ENCODE results near the gene ZNF726.
"Not testable (repeated sequence)": the region's sequence is repeated elsewhere in the genome, so short reads cannot be mapped to it uniquely, and the experiment has no call there.

The ZNF726 gene
- long read RNA-seq, donor 1, partial matches to known transcripts = 0 of 5 reads
- long read RNA-seq, donor 1, other reads (novel, unspliced or antisense) = 0 of 5 reads
- long read RNA-seq, donor 2, partial matches to known transcripts = 0 of 4 reads
- long read RNA-seq, donor 2, other reads (novel, unspliced or antisense) = 0 of 4 reads
- long read RNA-seq, donor 3, partial matches to known transcripts = 0 of 2 reads
- long read RNA-seq, donor 3, other reads (novel, unspliced or antisense) = 0 of 2 reads
- long read RNA-seq, donor 4, partial matches to known transcripts = 8 of 14 reads
- long read RNA-seq, donor 4, other reads (novel, unspliced or antisense) = 0 of 14 reads
- long read RNA-seq, donor 5 = 0 reads
- long read RNA-seq, donor 6, partial matches to known transcripts = 0 of 3 reads
- long read RNA-seq, donor 6, other reads (novel, unspliced or antisense) = 0 of 3 reads
- long read RNA-seq, donor 7 = 0 reads
- long read RNA-seq, donor 8, transcript ZNF726-204 (3 exons, 1,798 nt) = major isoform, 6 of 6 reads
- long read RNA-seq, donor 8, partial matches to known transcripts = 0 of 6 reads
- long read RNA-seq, donor 8, other reads (novel, unspliced or antisense) = 0 of 6 reads

DNA sequence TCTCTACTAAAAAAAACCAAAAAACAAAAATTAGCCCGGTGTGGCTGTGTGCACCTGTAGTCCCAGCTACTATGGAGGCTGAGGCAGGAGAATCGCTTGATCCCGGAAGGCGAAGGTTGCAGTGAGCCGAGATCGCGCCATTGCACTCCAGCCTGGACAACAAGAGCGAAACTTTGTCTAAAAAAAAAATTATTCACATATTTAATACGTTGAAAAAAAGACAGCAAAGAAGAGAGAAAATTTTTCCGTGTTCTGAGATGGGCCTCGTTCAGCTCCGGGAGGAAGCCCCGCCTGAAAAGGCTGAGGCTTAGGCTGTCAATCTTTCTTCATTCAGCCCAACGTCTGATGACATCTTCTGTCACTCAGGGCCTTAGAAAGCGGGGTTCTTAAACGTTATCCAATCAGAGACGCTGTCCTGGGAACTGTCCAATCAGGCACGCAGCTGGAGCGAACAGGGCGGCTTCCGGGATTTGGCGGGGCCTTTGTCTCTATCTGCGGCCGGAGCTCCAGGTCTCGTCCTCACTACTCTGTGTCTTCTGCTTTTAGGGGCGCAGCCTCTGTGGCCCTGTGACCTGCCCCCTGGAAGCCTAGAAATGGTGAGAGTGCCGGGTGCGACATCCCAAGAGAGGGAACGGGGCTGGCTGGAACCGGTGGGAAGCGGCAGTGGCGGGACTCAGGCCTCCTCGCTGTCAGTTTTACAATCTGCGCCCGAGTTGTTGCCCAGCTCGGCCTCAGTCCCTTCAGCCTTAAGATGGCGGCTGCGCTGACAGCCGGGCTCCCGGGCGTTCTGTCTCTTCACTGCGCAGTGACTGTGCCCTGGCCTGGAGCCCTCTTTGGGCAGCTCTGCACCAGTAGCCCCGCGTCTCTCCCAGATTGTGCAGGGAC is at the start of gene ZNF726:
Gene ZNF726, plus strand, starts transcription at position 485 of the 885 bp plus-strand sequence. Its CDS starts 109 bp downstream, at position 594.
- DNase-seq = peak; percentile 95

DNA sequence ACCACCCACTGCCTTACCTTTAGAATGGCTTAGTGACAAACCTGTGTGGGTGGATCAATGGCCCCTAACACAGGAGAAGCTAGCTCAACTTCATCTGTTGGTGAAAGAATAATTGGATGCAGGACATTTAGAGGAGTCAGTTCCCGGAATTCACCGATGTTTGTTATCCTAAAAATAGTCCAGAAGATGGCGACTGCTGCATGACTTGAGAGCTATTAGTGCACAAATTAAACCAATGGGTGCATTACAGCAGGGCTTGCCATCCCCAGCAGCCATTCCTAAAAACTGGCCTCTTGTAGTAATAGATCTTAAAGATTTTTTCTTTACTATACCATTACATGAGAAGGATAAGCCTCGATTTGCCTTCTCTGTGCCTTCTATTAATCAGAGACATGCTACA is 46.8 kb upstream of the ZNF726 start:
- no peak for DNase-seq

DNA sequence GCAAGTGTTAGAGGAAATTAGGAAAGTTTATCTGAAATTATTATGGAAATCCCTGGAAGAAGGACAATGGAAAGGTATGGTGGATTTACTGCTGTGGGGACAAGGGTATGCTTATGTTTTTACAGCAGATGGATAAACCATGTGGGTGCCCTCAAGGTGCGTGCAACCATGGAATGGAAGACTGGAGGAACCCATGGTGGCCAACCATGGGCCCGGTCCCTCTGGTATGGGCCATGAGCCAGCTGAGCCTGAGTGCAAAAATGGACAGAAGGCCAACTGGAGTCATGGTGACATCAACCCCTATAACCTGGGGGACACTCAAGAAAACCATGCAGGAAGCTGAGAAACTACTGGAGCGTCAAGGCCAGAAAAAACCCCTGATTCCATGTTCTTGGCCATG is 46.1 kb upstream of the ZNF726 start:
- no peak for DNase-seq

GRCh38 chr19:23872282-23872919 is 42.3 kb upstream of the ZNF726 start:
- no peak for DNase-seq

DNA sequence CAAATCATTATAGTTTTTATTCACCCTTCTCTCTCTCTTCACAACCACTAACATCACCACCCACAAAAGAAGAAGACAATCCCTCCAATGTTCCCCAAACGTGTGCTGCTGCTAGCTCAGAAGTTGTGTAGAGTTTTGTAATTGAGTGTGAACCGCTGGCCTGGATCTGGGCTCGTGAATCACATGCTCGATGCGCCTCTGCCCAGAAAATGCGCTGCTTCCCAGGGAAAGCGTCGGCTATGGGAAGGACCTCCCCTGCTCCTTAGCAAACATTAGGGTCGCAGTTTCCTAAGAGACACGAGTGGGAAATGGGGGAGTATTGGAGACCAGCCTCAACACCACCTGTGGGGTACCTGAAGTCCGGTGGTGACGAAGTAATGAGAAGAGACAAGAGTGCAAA is 38.4 kb upstream of the ZNF726 start:
- no peak for DNase-seq

- DNase-seq = peak; percentile 1
Measured at GRCh38 chr19:23876756-23877155, 37.9 kb upstream of the ZNF726 start.

DNA sequence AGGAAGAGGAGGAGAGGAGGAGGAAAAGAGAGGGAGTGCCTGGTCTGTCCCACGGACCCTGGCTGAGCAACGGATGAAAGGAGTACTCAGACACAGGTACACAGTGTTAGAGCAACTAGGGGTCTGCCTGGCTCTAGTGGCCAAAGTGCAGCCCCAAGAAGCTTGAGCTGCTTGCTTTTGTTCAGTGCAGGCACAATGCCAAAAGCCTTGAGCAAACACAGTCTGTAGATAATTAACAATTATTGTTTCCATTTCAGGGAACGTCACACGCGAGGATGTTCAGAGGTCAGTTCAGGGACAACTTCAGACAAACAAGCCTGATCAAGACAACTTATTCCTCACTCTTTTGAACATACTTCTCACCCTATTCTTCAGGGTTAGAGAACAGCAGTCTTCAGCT is 32.2 kb upstream of the ZNF726 start:
- no peak for DNase-seq

DNA sequence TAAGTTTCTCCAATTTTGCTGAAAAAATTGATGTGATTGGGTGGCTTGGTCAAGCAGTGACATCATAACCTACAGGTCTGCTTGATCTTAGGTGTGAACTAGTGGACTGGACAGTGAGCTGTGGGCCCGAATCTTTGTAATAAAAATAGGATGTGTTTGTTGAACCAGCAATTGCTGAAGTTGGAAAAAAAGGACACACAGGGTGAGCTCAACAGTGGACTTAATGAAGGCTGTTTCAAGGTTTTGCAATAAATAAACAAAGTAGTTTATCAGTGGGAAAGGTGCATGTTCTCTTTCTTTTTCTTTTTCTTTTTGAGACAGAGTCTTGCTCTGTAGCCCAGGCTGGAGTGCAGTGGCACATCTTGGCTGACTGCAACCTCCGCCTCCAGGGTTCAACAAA is 30.3 kb upstream of the ZNF726 start:
- DNase-seq = no peak

- DNase-seq = no peak
Measured at GRCh38 chr19:23887642-23888041, 27.0 kb upstream of the ZNF726 start.

DNA sequence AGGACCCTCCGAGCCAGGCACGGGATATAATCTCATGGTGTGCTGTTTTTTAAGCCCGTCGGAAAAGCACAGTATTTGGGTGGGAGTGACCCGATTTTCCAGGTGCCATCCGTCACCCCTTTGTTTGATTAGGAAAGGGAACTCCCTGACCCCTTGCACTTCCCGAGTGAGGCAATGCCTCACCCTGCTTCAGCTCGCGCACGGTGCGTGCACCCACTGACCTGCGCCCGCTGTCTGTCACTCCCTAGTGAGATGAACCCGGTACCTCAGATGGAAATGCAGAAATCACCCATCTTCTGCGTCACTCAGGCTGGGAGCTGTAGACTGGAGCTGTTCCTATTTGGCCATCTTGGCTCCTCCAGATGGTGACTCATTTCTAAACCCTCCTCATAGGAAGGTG is 18.6 kb upstream of the ZNF726 start:
- not testable (repeated sequence) for DNase-seq

GRCh38 chr19:23896912-23897311 is 17.8 kb upstream of the ZNF726 start:
- no peak for DNase-seq

GRCh38 chr19:23901360-23901759 is 13.3 kb upstream of the ZNF726 start:
- DNase-seq = no peak

DNA sequence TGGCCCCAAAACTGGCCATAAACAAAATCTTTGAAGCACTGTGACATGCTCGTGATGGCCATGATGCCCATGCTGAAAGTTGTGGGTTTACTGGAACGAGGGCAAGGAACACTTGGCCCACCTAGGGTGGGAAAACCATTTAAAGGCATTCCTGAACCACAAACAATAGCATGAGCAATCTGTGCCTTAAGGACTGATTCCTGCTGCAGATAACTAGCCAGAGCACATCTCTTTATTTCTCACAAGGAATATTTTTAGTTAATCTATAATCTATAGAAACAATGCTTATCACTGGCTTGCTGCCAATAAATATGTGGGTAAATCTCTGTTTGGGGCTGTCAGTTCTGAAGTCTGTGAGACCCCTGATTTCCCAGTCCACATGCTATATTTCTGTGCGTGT is 10.3 kb upstream of the ZNF726 start:
- DNase-seq = no peak

DNA sequence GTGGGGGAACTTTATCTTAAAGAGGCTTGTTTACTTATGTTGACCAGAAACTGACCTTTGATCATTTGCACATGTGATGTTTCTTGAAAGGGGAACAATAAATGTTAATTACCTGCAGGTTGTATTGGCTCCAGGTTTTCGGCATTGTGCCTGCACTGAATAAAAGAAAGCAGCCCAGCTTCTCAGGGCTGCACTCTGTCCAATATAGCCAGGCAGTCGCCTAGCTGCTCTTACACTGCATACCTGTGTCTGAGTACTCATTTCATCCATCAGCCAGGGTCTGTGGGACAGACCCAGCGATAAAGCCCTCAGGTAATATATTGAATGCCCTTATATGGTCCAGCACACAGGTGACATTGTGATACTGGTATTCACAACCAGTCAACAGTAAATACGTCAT is 8.9 kb upstream of the ZNF726 start:
- no peak for DNase-seq

DNA sequence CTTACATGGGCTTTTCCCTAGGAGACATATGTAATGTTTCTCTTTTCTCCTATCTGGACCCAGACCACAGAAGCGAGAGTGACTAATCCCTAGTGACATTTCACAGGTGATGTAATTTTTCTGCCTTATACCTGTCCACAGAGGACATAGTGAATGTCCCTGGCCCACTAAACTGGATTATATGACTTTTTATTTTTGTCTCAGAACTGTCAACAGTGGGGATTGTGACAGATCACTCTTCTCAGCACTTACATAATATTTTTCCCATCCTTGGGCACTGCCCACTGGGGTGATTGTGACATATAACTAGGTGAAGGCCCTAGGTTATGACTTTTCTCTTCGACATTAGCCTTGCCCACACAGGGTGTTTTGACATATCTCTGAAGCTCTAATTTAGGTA is 7.9 kb upstream of the ZNF726 start:
- DNase-seq = no peak

DNA sequence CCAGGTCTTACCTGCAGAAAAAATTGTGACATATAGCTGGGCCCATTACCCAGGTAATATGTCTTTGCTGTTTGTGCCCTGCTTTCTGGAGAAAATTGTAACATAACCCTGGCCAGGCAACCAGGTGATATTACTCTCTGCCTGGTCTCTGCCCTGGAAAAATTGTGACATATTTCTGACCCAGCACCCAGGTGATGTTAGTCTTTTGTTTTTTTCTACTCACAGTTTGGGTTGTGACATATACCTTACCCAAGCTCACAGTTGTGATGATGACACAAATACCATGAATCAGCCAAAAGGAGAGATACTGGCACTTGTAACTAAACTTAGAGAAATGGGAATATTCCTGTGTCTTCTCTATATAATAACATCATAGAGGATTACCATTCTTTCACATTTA is 6.5 kb upstream of the ZNF726 start:
- DNase-seq = no peak

GRCh38 chr19:23909222-23909621 is 5.5 kb upstream of the ZNF726 start:
- DNase-seq = no peak

GRCh38 chr19:23913931-23914330 is 755 bp upstream of the ZNF726 start:
- no peak for DNase-seq

GRCh38 chr19:23916991-23917390 is 2.3 kb downstream of the ZNF726 start:
- DNase-seq = peak; percentile 5

- peak; percentile 9 for DNase-seq
Measured at GRCh38 chr19:23917856-23918255, 3.2 kb downstream of the ZNF726 start.

GRCh38 chr19:23925285-23925684 is 10.6 kb downstream of the ZNF726 start:
- no peak for DNase-seq

DNA sequence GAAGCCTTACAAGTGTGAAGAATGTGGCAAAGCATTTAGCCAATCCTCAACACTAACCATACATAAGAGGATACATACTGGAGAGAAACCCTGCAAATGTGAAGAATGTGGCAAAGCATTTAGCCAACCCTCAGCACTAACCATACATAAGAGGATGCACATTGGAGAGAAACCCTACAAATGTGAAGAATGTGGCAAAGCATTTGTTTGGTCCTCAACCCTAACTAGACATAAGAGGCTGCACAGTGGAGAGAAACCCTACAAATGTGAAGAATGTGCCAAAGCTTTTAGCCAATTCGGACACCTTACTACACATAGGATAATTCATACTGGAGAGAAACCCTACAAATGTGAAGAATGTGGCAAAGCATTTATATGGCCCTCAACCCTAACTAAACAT is 18.2 kb downstream of the ZNF726 start:
- DNase-seq = no peak

DNA sequence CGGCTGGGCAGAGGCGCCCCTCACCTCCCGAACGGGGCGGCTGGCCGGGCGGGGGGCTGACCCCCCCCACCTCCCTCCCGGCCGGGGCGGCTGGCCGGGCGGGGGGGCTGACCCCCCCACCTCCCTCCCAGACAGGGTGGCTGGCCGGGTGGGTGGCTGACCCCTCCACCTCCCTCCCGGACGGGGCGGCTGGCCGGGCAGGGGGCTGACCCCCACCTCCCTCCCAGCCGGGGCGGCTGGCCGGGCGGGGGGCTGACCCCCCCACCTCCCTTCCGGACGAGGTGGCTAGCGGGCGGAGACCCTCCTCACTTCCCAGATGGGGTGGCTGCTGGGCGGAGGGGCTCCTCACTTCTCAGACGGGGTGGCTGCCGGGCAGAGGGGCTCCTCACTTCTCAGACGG is 22.3 kb downstream of the ZNF726 start:
- not testable (repeated sequence) for DNase-seq

Data from right kidney (tissue), 9 donors.